ENCODE measurements around the gene DHX57.

Gene DHX57, protein sequence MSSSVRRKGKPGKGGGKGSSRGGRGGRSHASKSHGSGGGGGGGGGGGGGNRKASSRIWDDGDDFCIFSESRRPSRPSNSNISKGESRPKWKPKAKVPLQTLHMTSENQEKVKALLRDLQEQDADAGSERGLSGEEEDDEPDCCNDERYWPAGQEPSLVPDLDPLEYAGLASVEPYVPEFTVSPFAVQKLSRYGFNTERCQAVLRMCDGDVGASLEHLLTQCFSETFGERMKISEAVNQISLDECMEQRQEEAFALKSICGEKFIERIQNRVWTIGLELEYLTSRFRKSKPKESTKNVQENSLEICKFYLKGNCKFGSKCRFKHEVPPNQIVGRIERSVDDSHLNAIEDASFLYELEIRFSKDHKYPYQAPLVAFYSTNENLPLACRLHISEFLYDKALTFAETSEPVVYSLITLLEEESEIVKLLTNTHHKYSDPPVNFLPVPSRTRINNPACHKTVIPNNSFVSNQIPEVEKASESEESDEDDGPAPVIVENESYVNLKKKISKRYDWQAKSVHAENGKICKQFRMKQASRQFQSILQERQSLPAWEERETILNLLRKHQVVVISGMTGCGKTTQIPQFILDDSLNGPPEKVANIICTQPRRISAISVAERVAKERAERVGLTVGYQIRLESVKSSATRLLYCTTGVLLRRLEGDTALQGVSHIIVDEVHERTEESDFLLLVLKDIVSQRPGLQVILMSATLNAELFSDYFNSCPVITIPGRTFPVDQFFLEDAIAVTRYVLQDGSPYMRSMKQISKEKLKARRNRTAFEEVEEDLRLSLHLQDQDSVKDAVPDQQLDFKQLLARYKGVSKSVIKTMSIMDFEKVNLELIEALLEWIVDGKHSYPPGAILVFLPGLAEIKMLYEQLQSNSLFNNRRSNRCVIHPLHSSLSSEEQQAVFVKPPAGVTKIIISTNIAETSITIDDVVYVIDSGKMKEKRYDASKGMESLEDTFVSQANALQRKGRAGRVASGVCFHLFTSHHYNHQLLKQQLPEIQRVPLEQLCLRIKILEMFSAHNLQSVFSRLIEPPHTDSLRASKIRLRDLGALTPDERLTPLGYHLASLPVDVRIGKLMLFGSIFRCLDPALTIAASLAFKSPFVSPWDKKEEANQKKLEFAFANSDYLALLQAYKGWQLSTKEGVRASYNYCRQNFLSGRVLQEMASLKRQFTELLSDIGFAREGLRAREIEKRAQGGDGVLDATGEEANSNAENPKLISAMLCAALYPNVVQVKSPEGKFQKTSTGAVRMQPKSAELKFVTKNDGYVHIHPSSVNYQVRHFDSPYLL (N-terminal part only)

DNA sequence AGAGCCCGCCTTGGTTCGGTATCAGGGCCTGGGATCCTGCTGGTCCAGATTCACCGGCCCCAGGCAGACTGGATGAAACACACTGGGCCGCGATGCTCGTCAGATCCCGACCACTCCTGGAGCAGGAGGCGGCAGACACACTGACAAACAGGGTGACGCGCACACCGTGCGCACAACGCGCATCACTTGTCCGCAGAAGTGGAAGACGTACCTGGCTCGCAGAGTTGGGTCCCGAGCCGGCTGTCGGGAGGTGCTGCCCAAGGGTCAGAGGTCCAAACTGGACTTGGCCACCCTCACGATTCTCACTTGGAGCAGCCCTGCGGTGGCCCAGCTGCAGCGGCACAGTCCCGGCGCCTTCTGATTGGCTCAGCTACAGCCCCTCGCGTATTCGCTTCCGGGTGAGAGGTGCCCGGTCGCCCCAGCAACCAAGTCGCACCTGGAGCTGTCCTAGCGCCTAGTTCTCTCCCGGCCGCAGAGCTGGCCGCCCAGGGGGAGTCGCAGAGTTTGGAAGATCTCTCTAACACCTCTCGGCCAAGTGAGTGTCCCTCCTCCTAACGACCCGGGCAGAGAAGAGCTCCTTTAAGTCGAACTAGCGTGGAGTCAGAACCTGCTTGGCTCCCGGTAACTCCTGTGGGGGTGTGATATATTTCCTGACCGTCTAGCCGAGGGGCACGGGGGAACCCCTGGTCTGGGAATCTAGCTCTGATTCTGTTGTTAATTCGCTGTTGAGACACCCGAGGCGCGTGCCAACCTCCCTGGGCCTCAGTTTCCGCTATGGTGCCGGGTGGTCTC lies at the start of gene DHX57, which contains the start of gene MORN2:
Gene DHX57 (minus strand): TSS at position 359 of the 792 bp plus-strand sequence. CDS start 7,529 bp downstream, outside the sequence.
Gene MORN2 (plus strand): TSS at position 401 of the 792 bp plus-strand sequence.
- DNase-seq (ENCODE audit: low spot score): peak; percentile 89

DNA sequence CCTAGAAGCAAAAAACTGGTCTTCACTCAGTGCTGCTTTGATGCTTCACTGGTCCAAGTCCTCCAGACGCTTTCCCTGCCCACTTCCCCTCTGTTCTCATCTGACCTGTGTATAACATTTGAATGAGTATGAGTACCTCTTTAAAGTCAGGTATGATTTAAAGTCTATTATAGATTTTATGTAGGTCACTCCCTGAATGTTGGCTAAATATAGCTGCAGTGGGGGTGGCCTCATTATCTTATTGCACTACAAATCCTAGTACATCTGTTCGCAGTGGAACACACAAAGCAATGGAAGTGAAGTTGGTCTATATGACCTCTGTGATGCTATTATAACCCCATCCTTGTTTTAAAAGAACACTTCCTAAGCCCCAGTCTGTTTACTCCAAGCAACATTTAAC lies 47.2 kb upstream of the DHX57 start:
- no peak for DNase-seq (ENCODE audit: low spot score)

DNA sequence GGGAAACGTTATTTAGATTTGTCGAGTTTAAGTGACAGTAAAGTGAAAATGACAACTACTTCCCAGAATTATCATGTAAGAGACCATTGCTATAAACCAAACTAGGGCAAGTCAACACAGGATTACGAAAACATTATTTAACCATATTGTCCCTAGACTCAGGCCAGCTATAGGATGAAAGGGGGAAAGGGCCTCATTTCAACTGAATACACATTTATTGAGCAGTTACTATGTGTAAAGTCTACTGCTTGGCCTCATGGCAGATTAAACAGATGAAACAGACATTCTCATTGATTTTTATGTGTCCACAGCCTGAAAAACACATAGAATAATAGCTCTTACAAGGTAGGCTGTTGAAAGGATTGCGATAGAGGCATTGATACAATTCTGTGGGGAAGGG lies 46.7 kb upstream of the DHX57 start:
- no peak for DNase-seq (ENCODE audit: low spot score)

DNA sequence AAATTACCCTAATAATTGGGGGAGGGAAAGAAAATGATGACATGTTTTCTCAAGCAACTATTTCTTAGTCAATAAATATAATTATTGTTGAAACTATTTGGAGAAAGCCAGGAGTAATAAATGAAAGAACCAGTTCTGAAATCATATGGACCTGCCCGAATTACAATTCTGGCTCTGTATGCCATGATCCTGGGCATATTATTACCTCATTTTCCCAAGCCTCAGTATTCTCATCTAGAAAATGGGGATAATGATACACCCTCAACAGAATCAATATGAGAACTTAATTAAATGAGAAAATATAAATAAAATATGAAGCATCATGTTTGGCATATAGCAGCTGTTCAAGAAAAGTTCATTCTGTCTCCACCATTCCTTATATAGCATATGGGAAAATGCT lies 36.9 kb upstream of the DHX57 start:
- no peak for DNase-seq (ENCODE audit: low spot score)

DNA sequence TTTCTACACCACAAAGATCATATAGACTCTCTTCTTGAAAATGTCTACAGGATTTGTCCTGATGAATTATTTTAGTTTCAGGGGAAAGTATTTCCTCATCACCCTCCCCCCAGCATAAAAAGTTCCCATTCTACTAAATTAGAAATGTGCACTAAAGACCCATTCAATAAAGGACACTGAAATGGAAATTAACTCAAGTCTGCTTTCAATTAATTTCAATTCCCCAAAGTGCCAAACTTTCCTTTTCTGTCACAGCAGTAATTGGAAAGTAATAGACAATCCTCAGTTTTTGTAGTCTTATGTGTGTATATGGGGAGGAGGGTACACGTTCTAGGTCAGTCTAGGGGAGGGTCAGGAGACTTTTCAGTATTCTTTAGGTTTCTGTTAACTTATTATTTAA lies 35.5 kb upstream of the DHX57 start:
- DNase-seq (ENCODE audit: low spot score): no peak

DNA sequence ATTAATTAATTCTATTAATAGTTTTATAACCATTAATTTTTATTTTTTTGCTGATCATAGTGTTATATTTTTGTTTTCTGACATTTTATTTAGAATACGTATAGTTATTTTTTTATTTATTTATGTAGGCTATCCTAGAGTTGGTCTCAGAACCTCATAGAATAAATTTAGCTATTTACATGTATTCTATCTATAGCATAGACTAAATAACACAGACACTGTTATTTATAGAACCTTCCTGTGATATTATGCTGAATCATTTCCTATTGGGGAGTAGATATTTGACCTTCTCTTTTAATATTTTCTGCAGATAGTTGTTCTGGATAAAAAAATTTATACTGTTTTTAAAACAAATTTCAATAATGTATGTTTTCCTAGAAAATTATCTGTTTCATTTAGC lies 34.1 kb upstream of the DHX57 start:
- DNase-seq (ENCODE audit: low spot score): no peak

DNA sequence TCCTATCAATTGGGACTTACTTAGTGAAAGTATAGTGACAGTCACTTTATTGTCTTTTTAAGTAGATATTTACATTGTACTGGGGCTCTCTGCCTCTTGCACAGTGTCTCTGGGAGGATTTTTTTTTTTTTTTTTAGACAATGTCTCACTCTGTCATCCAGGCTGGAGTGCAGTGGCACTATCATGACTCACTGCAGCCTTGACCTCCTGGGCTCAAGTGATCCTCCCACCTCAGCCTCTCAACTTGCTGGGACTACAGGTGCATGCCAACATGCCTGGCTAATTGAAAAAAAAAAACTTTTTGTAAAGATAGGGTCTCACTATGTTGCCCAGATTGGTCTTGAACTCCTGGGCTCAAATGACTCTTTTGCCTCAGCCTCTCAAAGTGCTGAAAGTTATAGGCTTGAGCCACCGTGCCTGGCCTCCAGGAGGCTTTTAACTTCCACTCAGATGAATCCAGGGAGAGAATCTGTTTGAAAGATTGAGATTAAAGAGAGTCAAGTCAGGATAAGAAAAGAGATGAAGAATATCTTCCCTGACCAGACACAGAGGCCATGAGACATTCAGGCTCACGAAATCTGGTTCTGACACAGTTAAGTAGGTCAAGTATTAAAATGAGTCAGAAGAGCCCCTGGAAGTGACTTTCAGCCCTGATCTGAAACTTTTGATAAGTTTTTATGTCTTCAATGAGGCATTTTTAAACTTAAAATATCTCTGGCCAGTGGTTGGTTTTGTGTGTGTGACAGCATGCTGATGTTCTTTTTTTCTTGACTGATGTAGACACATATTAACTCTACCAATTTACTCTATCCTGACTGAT lies 32.2 kb upstream of the DHX57 start:
- DNase-seq (ENCODE audit: low spot score): no peak

DNA sequence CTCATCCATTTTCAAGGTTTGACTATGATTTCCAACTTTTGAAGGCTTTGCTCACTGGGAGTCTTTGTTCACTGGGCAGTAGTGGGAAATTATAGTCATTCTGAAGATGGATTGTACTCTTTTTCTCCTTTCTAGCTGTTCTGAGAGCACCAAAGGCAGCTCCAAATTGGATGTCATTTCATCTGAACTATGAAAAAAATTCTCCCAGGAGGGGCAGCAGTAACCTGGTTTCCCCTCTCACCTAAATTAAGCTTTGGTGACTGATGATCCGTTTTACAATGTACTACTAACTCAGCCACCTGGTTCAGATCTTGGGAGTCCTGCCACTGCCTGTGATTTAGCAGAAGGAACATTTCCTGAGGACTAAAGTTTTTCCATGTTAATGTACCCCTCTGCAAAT lies 31.5 kb upstream of the DHX57 start:
- DNase-seq (ENCODE audit: low spot score): no peak

DNA sequence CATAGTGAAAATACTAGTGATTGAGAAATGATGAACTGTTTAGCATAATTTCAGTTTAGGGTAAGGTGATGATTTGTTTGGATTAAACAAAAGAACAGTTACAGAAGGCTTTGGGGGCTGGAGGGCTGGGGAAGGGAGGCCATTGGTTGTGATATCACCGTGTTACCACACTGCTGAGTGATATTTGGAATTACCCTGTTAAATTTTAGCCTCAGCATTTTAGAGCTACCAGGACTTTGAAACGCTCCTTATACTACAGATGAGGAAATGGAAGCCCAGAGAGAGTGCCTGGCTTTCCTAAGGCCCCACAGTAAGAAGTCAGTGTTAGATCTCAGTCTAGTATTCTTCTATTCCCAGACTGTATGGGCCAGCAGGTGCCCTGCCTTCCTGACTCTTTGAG lies 29.5 kb upstream of the DHX57 start:
- DNase-seq (ENCODE audit: low spot score): no peak

DNA sequence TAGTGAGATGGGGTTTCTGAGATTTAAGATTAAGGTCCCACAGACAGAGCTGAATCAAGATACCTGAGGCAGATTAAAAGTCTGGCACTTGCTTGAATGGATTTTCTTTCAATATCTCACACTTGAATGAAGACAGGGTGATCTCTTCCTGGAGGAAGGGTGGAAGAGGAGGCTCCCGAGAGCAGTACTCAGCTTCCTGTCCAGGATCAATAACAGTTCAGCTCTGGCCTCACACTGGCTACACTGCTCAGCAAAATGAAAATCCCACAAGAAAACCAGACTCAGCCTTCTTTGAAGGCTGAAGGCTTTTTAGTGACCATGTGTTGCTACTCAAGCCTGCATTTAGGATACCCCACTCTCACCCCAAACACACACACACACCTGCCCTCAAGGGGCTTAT lies 25.0 kb upstream of the DHX57 start:
- no peak for DNase-seq (ENCODE audit: low spot score)

DNA sequence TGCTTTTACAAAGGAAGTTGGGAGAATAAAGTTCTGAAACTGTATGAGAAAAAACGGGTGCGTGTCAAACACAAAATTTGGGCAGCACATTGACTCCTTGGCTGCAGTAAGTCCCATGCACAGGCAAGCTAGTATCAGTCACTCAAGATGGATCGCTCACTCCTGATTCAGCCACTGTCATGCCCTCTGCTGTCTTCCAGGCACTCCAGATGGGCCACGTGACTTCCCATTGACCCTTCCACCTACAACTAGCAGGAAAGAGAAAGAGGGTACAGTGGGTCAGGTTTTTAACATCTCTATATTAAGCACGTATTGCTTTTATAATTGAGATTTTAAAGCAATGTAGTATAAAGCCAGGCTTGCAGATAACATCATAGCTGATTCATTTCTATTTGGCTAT lies 22.5 kb upstream of the DHX57 start:
- no peak for DNase-seq (ENCODE audit: low spot score)

DNA sequence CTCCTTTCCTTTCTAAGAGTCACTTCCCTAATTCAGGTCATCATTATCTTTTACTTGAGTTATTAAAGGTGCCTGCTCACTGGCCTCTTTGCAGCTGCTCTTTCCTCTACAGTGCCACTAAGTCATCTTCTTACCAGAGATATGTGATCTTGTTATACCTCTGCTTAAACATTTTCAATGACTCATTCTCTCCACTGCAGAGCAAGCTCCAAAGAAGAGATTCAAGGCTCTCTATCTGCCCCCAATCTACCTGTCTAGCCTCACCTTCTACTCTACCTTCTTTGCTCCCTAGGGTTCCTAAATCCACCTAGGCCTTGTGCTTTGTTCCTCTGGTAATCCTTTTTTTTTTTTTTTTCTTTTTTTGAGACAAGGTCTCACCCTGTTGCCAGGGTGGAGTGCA lies 17.1 kb upstream of the DHX57 start:
- no peak for DNase-seq (ENCODE audit: low spot score)

DNA sequence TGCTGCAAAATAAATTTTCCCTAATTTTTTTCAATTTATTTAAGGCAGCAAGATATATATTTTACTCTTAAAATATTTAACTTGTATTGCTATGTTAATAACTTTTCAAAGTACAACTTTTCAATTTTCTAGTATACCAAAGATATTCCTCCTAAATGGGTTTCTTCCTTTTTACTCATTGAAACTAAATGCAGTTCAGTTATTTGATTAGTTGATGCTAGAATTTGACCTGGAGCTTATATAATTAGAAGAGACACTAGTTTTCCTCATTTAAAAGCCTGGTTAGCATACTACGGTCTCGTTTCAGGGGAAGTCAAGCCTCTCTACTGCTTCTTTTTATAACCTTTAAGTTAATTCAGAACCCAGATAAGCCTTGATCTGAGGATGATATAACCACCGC lies 13.8 kb upstream of the DHX57 start, which contains the start of gene ARHGEF33:
Gene ARHGEF33 (plus strand): TSS at position 301 of the 400 bp plus-strand sequence. CDS start 29,573 bp downstream, outside the sequence.
- DNase-seq (ENCODE audit: low spot score): no peak

DNA sequence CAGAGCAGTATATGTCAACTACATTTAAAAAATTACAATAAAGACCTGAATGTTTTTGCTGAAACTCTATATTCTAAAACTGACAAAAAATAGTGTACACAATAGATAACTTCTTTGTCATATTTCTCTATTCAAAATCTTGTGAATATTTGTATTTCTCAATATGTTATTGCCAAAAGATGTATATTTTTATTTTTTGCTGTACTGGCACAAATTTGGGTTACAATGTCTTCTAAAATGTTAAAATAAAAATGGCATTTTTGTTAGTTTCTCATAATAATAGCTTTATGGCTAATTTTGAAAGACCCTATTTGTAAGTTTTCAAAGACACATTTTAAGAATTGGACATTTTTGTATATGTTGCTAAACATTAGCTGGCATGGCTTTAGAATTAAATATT lies 13.3 kb upstream of the DHX57 start:
- DNase-seq (ENCODE audit: low spot score): no peak

DNA sequence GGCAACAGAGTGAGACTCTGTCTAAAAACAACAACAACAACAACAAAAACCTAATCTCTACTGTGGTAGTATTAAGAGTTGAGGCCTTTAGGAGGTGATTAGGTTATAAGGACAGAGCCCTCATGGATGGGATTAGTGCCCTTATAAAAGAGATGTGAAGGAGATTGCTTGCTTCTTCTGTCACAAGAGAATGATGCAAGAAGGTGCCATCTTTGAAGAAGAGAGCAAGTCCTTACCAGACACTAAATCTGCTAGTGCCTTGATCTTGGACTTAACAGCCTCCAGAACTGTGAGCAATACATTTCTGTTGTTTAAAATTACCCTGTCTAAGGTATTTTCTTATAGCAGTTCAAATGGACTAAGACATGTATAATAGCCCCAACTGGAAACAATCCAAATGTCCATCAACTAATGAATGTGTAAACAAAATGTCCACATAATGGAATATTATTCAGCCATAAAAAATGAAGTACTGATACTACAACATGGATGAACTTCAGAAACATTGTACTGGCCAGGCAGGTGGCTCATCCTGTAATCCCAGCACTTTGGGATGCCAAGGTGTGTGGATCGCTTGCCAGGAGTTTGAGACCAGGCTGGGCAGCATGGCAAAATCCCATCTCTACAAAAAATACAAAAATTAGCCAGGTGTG lies 12.3 kb upstream of the DHX57 start:
- no peak for DNase-seq (ENCODE audit: low spot score)

DNA sequence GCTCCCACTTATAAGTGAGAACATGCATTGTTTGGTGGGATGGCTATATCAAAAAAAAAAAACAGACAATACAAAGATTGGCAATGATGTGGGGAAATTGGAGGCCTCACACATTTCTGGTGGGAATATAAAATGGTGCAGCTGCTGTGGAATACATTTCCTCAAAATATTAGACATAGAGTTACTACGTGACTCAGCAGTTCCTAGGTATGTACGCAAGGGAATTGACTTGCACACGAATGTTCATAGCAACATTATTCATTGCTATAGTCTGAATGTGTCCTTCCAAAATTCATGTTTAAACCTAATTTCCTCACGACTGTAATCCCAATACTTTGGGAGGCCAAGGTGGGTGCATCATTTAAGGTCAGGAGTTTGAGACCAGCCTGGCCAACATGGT lies 11.6 kb upstream of the DHX57 start:
- DNase-seq (ENCODE audit: low spot score): no peak

DNA sequence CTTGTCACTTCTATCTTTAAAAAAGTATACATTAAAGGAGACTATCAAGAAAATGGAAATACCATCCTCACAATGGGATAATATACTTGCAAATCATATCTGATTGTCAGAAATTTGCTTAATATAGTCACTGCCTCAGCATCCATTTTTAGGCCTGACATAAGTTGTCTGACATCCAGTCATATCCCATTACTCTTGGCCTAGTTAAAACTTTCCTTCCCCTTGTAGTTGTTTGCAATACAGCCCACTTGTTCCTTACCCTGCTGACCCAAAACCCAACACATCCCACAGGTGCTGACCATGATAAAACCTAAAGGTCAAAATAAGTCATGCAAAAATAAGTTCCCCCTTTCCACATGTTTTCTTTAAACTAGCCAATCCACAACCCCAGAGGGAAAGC lies 10.3 kb upstream of the DHX57 start:
- no peak for DNase-seq (ENCODE audit: low spot score)

DNA sequence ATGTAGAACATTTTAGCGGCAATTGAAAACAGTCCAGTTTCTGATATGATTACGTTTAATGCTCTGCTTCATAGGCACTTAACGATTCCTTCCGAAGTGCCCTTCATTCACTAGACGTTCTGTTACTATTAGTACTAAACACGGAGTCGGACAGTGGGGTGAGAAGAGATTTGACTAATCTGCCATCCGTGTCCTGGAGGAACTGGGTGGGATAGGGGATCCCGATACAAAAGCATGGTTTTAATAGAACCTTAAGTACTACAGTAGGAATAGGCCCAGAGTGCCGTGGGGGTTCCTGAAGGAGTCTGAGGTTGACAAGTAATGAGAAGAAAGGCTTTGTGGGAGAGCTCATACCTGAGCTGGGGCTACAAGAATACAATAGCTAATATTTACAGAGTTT lies 673 bp upstream of the DHX57 start:
- no peak for DNase-seq (ENCODE audit: low spot score)

DNA sequence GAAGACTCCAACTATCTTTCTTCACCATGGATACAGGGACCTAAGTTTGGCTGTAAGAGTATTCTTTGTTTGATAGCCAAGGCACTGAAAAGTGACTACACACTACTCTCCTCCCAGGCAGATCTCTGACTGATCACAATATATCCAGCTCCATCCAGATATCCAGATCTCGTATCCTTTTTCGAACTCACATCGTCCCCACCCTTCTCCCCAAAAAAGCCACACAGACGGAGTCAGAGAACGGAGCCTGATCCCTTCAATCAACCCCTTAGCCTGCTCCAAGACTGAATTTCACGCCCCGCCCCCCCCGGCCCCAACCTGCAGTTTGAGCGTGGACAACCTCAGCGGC lies 533 bp downstream of the DHX57 start:
- DNase-seq (ENCODE audit: low spot score): no peak

DNA sequence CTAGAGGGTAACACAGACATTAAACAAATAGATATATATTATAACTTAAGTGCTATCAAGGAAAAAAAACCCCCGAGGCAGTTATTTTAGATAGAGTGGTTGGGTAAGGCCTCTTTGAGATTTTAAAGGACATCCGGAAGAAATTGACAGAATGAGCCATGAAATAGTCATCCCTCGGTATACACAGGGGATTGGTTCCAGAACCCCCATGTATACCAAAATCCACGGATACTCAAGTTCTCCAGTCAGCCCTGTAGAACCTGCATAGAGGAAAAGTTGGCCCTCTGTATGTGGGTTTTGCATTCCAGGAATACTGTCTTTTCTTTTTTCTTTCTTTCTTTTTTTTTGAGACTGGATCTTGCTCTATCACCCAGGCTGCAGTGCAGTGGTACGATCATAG lies 2.0 kb downstream of the DHX57 start:
- DNase-seq (ENCODE audit: low spot score): no peak
